Lung (tissue), 12 donors: ENCODE measurements around the gene PITHD1. TPM values are rescaled to one million over a fixed set of nuclear protein-coding genes. Genes with fewer than 3 reads are reported as not detected.

ENCODE experiments used
- ATAC-seq: fragments of 200-7000 bp; cut with Tn5 transposase; one replicate; pipeline ENCODE4 v1.9.1; 2020; ENCODE audit warnings: moderate number of reproducible peaks; ENCODE audit not compliant: insufficient read depth, low FRiP score
- DNase-seq, 3 donors: peaks; one replicate each; pipeline ENCODE4 v3.0.0-alpha.2; 2013 to 2017
- H3K27ac ChIP-seq, 2 donors: one replicate each; pipeline ENCODE4 v1.5.1; 2013; ENCODE audit warnings: mild to moderate bottlenecking in 2 of 2, moderate library complexity in 2 of 2, control low read depth in 1 of 2, inconsistent platforms in 1 of 2, low read depth in 1 of 2, low read length in 1 of 2
- H3K27me3 ChIP-seq, 3 donors: one replicate each; pipeline ENCODE4 v1.5.1; 2013; ENCODE audit warnings: low read length in 2 of 3; ENCODE audit not compliant: control insufficient read depth in 3 of 3, insufficient read depth in 3 of 3
- H3K36me3 ChIP-seq, 4 donors: one replicate each; pipeline ENCODE4 v1.5.1; 2013; ENCODE audit warnings: low read length in 4 of 4, mild to moderate bottlenecking in 1 of 4, moderate library complexity in 1 of 4; ENCODE audit not compliant: control insufficient read depth in 4 of 4, insufficient read depth in 4 of 4
- H3K4me1 ChIP-seq, 5 donors: one replicate each; pipeline ENCODE4 v1.5.1; 2013; ENCODE audit warnings: low read length in 5 of 5, mild to moderate bottlenecking in 2 of 5, moderate library complexity in 1 of 5; ENCODE audit not compliant: control insufficient read depth in 5 of 5, insufficient read depth in 5 of 5
- H3K4me3 ChIP-seq: one replicate; pipeline ENCODE4 v1.5.1; 2013; ENCODE audit warnings: mild to moderate bottlenecking, control low read depth, moderate library complexity
- H3K9ac ChIP-seq, 2 donors: one replicate each; pipeline ENCODE4 v1.5.1; 2013; ENCODE audit warnings: low read length in 2 of 2, control low read depth in 1 of 2; ENCODE audit not compliant: insufficient read depth in 1 of 2
- H3K9me3 ChIP-seq, 4 donors: one replicate each; pipeline ENCODE4 v1.5.1; 2013; ENCODE audit warnings: low read length in 3 of 4, mild to moderate bottlenecking in 1 of 4, moderate library complexity in 1 of 4; ENCODE audit not compliant: control insufficient read depth in 4 of 4, insufficient read depth in 3 of 4
- CTCF ChIP-seq: IDR thresholded peaks from 2 replicates; pipeline ENCODE4 v1.5.1; 2012; ENCODE audit warnings: mild to moderate bottlenecking; ENCODE audit errors: control extremely low read depth, extremely low read depth
- WGBS, 2 donors: extraction: QIAGEN DNeasy Blood & Tissue Kit; methylation state at CpG; one replicate each; pipeline ENCODE4 v1.1.7; 2013; 5-methylcytosine and 5-hydroxymethylcytosine counted together
- polyA plus RNA-seq, 2 donors: library from polyadenylated mRNA; stranded (reverse); fragments of 200-250 nt; gene quantifications; one replicate each; pipeline ENCODE4 v1.2.1, GENCODE V29; 2013
- total RNA-seq, 2 donors: library from RNA; depleted of rRNA in 1 of 2; stranded (reverse); fragments of >200 nt in 1 of 2; gene quantifications; one replicate each; pipeline ENCODE4 v1.2.1, GENCODE V29; 2014 to 2021
- donor health status: control.
- donor health status: control.
- donor health status: Bipolar disorder and iron deficiency.
- donor health status: healthy.
- donor health status: DM: yes; HTN: yes; CAD: no.

PITHD1 gene
- total and polyA plus RNA-seq, 4 donors, result 39.2 to 55.7 (median 47.4) TPM

- ATAC-seq (no peak), DNase-seq (no peak)
- Histone ChIP-seq H3K36me3 (peaks cover 0 to 3% (median under 1%) of the 10 kb centered on the region in 4 donors), H3K4me3 (no peak overlapping the region), H3K27ac (no peak overlapping the region), H3K27me3 (no peaks in the 10 kb centered on the region), H3K9ac (peak overlapping the region in 1 of 2 donors; percentile 7), H3K9me3 (no peaks in the 10 kb centered on the region), H3K4me1 (peaks cover 0 to 9% (median 0%) of the 10 kb centered on the region in 5 donors)
- no peak for TF ChIP-seq CTCF
- WGBS, 2 donors, result 84 to 86% methylated on average over 7 of the region's 7 CpGs
These were observed 45.5 kb downstream of the PITHD1 start for GRCh38 chr1:23823767-23824166.

- ATAC-seq (no peak), DNase-seq (peak in 1 of 3 donors; percentile 15)
- 1 to 4% methylated on average over 8 of the region's 8 CpGs for WGBS, 2 donors
- peak overlapping the region; percentile 92 to 98 for H3K9ac ChIP-seq
- H3K36me3 ChIP-seq, result no peaks in the 10 kb centered on the region
- no peaks in the 10 kb centered on the region for H3K9me3 ChIP-seq
- peak overlapping the region; percentile 95 for H3K4me3 ChIP-seq
- H3K27ac ChIP-seq, result peak overlapping the region; percentile 95
- TF ChIP-seq CTCF, result no peak
- H3K27me3 ChIP-seq, result no peaks in the 10 kb centered on the region
- peaks cover 0 to 9% (median 0%) of the 10 kb centered on the region in 5 donors for H3K4me1 ChIP-seq
These were observed 46.5 kb downstream of the PITHD1 start for GRCh38 chr1:23824711-23825075.

GRCh38 chr1:23825076-23825761 is 47.0 kb downstream of the PITHD1 start, which contains the start of gene HMGCL:
TSS of gene HMGCL (minus strand) at chr1:23825429. CDS start at chr1:23825415, 14 bp downstream.
- ATAC-seq (peak; percentile 96), DNase-seq (peak; percentile 94 to 97 (median 95))
- peaks cover 0 to 9% (median 0%) of the 10 kb centered on the region in 5 donors for H3K4me1 ChIP-seq
- 1% methylated on average over 36 to 42 of the region's 42 CpGs for WGBS, 2 donors
- H3K9ac ChIP-seq, result peak within 1 kb of the TSS; percentile 92 to 98
- no peaks in the 10 kb centered on the region for H3K27me3 ChIP-seq
- peak within 1 kb of the TSS; percentile 95 for H3K4me3 ChIP-seq
- H3K36me3 ChIP-seq, result no peaks in the 10 kb centered on the region
- H3K27ac ChIP-seq, result peak within 1 kb of the TSS; percentile 95
- H3K9me3 ChIP-seq, result no peaks in the 10 kb centered on the region
- TF ChIP-seq CTCF, result no peak
